ENCODE data around the gene ROGDI. TPM values are rescaled to one million over a fixed set of nuclear protein-coding genes. Genes with fewer than 3 reads are reported as not detected.

Gene ROGDI
- total and polyA plus RNA-seq, 10 of the 15 experiments (the other 5 are each of a cell fraction or from before 2014, with no cell fraction given) = 0.40 to 23.5 (median 12.3) TPM

DNA sequence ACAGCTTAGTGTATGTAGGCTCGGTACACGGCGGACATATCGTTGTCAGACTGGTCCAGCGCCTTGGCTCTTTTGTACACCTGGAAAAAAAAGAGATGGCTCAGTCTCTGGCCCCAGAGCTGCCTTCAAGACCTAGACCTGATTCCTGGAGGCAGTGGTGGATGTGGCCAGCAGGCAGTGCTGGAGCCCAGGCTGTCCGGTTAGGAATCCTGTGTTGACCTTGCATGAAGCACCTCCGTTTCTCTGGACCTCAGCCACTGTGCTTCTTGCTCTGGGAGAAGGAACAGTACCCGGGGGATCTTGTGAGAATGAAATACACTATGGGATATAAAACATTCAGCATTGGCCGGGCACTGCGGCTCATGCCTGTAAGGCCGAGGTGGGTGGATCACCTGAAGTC, 2.8 kb upstream of the ROGDI start:
- no peaks in the 10 kb centered on the region for H3K27me3 ChIP-seq (replicated peaks in 1 of 2; ENCODE audit: control insufficient read depth in 2 of 2, insufficient read depth in 2 of 2, low read length in 1 of 2)
- H4K20me1 ChIP-seq (ENCODE audit: control insufficient read depth, insufficient read depth) = no peaks in the 10 kb centered on the region
- no peak overlapping the region for H2AFZ ChIP-seq (ENCODE audit: control insufficient read depth, low read depth, low read length)
- in situ Hi-C loops (cut with MboI) (no loop called here), intact Hi-C loops (cut with micrococcal nuclease; ENCODE audit: unreplicated experiment) (loop anchor here (10.0 kb wide), 2 partner anchors 150 to 190 kb away; partner anchors contain the start of genes SEC14L5 and UBALD1)
- no peak overlapping the region for H3K27ac ChIP-seq (ENCODE audit: control insufficient read depth, insufficient read depth)
- CTCF ChIA-PET = interaction anchor here (0.7 kb wide), 1 partner anchor 56 kb away, joined by 3 read pairs; no protein-coding TSS in a partner anchor
- H3K9me3 ChIP-seq (replicated peaks; ENCODE audit: control insufficient read depth, insufficient read depth, low read length) = no peaks in the 10 kb centered on the region
- H3K4me3 ChIP-seq = no peak overlapping the region
- no peak overlapping the region for H3K9ac ChIP-seq (ENCODE audit: control insufficient read depth, insufficient read depth, low read length)
- WGBS (ENCODE audit: insufficient coverage, insufficient replicate concordance, low lambda C conversion rate, missing lambda C conversion rate) = 99% methylated on average over 11 of the region's 11 CpGs
- FAIRE-seq = no peak
- RAD21 ChIA-PET (ENCODE audit: unreplicated experiment) = no interaction called here
- peaks cover 16% of the 10 kb centered on the region for H3K4me1 ChIP-seq (ENCODE audit: control insufficient read depth, insufficient read depth, low read length)
- no peak overlapping the region for H3K4me2 ChIP-seq (ENCODE audit: control insufficient read depth, insufficient read depth)
- no peak for ATAC-seq
- DNase-seq (ENCODE audit: low read depth, low spot score) = no peak
- H3K79me2 ChIP-seq (ENCODE audit: control insufficient read depth, insufficient read depth, low read length) = no peaks in the 10 kb centered on the region
- POLR2A ChIA-PET = no interaction called here
- TF ChIP-seq SP1 (IDR thresholded peaks at IDR 0.05; ENCODE audit: low read depth, low read length) (no peak), HDAC2 (IDR thresholded peaks at IDR 0.05) (no peak), ESRRA (IDR thresholded peaks at IDR 0.05; ENCODE audit: low read length) (no peak), KAT2A (conservative IDR thresholded peaks at IDR 0.05; ENCODE audit: control insufficient read depth, low read depth, low read length) (no peak), IRF3 (IDR thresholded peaks at IDR 0.05) (no peak), SIN3A (IDR thresholded peaks at IDR 0.05; ENCODE audit: low read depth, low read length) (no peak), MYB (IDR thresholded peaks at IDR 0.05; ENCODE audit: borderline replicate concordance, low read depth, low read length) (no peak), ZNF207 (IDR thresholded peaks at IDR 0.05; ENCODE audit: borderline replicate concordance) (no peak), ETV6 (conservative IDR thresholded peaks at IDR 0.05 in 1 of 2, IDR thresholded peaks at IDR 0.05 in 1 of 2; ENCODE audit: borderline replicate concordance in 1 of 2, low read depth in 1 of 2) (no peak), ZZZ3 (IDR thresholded peaks at IDR 0.05; ENCODE audit: control insufficient read depth, insufficient read length, low read depth) (no peak), IKZF1 (conservative IDR thresholded peaks at IDR 0.05) (no peak), SUZ12 (IDR thresholded peaks at IDR 0.05; ENCODE audit: unreplicated experiment) (no peak), CEBPZ (IDR thresholded peaks at IDR 0.05; ENCODE audit: low read depth, low read length) (no peak), ELK1 (IDR thresholded peaks at IDR 0.05; ENCODE audit: low read depth, low read length) (no peak), IKZF2 (IDR thresholded peaks at IDR 0.05) (no peak), RAD21 (IDR thresholded peaks at IDR 0.05; ENCODE audit: insufficient read depth, low read depth, low read length) (no peak)
- H3K36me3 ChIP-seq (ENCODE audit: control insufficient read depth in 2 of 2, insufficient read depth in 2 of 2, low read length in 1 of 2) = peaks cover 3 to 11% of the 10 kb centered on the region in 2 experiments
- SMC1A ChIA-PET (ENCODE audit: uncharacterized antibody, unreplicated experiment) = no interaction called here
- no TSS peak for BruUV-seq (replicated peaks)
